ENCODE measurements around the gene ADAD2. TPM values are rescaled to one million over a fixed set of nuclear protein-coding genes. Genes with fewer than 3 reads are reported as not detected.

Gene ADAD2
- total and polyA plus RNA-seq, 9 of the 15 experiments (the other 6 are each of a cell fraction or from before 2014, with no cell fraction given), result 0.07 TPM; not detected in 8

- TF ChIP-seq ARID3B (CRISPR knock-in tag; IDR thresholded peaks at IDR 0.05; ENCODE audit: borderline replicate concordance) (no peak), CREM (IDR thresholded peaks at IDR 0.05; ENCODE audit: low read depth) (0 out of 2 replicates have a peak, but pooled peaks have one; percentile 34), ZBTB5 (IDR thresholded peaks at IDR 0.05) (no peak), ZNF76 (CRISPR knock-in tag; IDR thresholded peaks at IDR 0.05; ENCODE audit: borderline replicate concordance) (no peak), ZNF785 (CRISPR knock-in tag; IDR thresholded peaks at IDR 0.05) (no peak), SIN3A (IDR thresholded peaks at IDR 0.05; ENCODE audit: borderline replicate concordance in 2 of 2, control insufficient read depth in 1 of 2, low read depth in 2 of 2, low read length in 2 of 2) (no peak), SFPQ (IDR thresholded peaks at IDR 0.05; ENCODE audit: low read depth, low read length) (no peak), ZNF347 (CRISPR knock-in tag; IDR thresholded peaks at IDR 0.05; ENCODE audit: low read depth) (no peak), RNF219 (CRISPR knock-in tag; IDR thresholded peaks at IDR 0.05) (no peak), MYBL2 (IDR thresholded peaks at IDR 0.05; ENCODE audit: low read depth) (no peak), MYBL2 (CRISPR knock-in tag; IDR thresholded peaks at IDR 0.05; ENCODE audit: borderline replicate concordance) (no peak)
These were observed at the start of gene ADAD2 (continued) for GRCh38 chr16:84190731-84191388.

Data from K562 (cell line).